GM12865 (cell line): ENCODE results near the gene ANKLE2.

Source experiments
- DNase-seq: peaks from one replicate; pipeline ENCODE4 v3.0.0; 2010; ENCODE audit warnings: low read depth
- H3K4me3 ChIP-seq: 2 replicates; pipeline ENCODE4 v1.5.1; 2011; ENCODE audit warnings: mild to moderate bottlenecking, low read depth, low read length, control low read depth
- CTCF ChIP-seq: IDR thresholded peaks from 2 replicates; pipeline ENCODE4 v1.5.1; 2011; ENCODE audit warnings: low read length, control low read depth, low read depth, inconsistent platforms; ENCODE audit not compliant: insufficient read depth; ENCODE audit errors: missing control alignments

The ANKLE2 gene

GRCh38 chr12:132689227-132689626 is 72.4 kb downstream of the ANKLE2 start:
- no peak overlapping the region for H3K4me3 ChIP-seq
- no peak for DNase-seq
- no peak for TF ChIP-seq CTCF

GRCh38 chr12:132687211-132688164 is 74.1 kb downstream of the ANKLE2 start, which contains the start of the genes POLE and PXMP2:
TSS of gene POLE (minus strand) at chr12:132687342. CDS start at chr12:132687315, 27 bp downstream.
TSS of gene PXMP2 (plus strand) at chr12:132687587. CDS start at chr12:132687671, 84 bp downstream.
- DNase-seq = peak; percentile 98
- H3K4me3 ChIP-seq = peak within 1 kb of the TSS; percentile 75
- peak; percentile 5 for TF ChIP-seq CTCF

GRCh38 chr12:132686825-132687210 is 74.8 kb downstream of the ANKLE2 start:
- DNase-seq = no peak
- peak overlapping the region; percentile 75 for H3K4me3 ChIP-seq
- TF ChIP-seq CTCF = no peak

- no peak overlapping the region for H3K4me3 ChIP-seq
- DNase-seq = no peak
- no peak for TF ChIP-seq CTCF
Measured at GRCh38 chr12:132685400-132685799, 76.2 kb downstream of the ANKLE2 start.

- no peak for TF ChIP-seq CTCF
- no peak for DNase-seq
- H3K4me3 ChIP-seq = no peak overlapping the region
Measured at GRCh38 chr12:132677492-132677891, 84.1 kb downstream of the ANKLE2 start.

- no peak for TF ChIP-seq CTCF
- DNase-seq = no peak
- no peak overlapping the region for H3K4me3 ChIP-seq
Measured at GRCh38 chr12:132675757-132676432, 85.7 kb downstream of the ANKLE2 start.
